Sigmoid colon (tissue), 7 donors: ENCODE results near the gene FBXO33. TPM values are rescaled to one million over a fixed set of nuclear protein-coding genes. Genes with fewer than 3 reads are reported as not detected.

Experiments used
- DNase-seq: peaks from one replicate; pipeline ENCODE4 v3.0.0-alpha.2; 2019
- H3K27ac ChIP-seq, 4 donors: fragments of 200-600 bp; sonication (generic); one replicate each; pipeline ENCODE4 v1.5.1; 2016 to 2019; ENCODE audit warnings: mild to moderate bottlenecking in 1 of 4
- H3K27me3 ChIP-seq, 3 donors: fragments of 200-600 bp; sonication (generic); one replicate each; pipeline ENCODE4 v1.5.1; 2019; ENCODE audit warnings: mild to moderate bottlenecking in 1 of 3
- H3K36me3 ChIP-seq, 4 donors: fragments of 200-600 bp; sonication (generic); one replicate each; pipeline ENCODE4 v1.5.1; 2016 to 2019
- H3K4me1 ChIP-seq, 4 donors: fragments of 200-600 bp; sonication (generic); one replicate each; pipeline ENCODE4 v1.5.1; 2017 to 2019
- H3K4me3 ChIP-seq, 4 donors: fragments of 200-600 bp; sonication (generic); one replicate each; pipeline ENCODE4 v1.5.1; 2017 to 2019; ENCODE audit warnings: mild to moderate bottlenecking in 2 of 4, moderate library complexity in 1 of 4
- H3K9me3 ChIP-seq, 4 donors: fragments of 200-600 bp in 3 of 4; sonication (generic) in 3 of 4; one replicate each; pipeline versions ENCODE4 v1.5.1 to v1.6.1; 2013 to 2019
- EP300 ChIP-seq, 4 donors: sonication (generic); formaldehyde crosslinking; IDR thresholded peaks; one replicate each; pipeline ENCODE4 v1.6.1; 2017; ENCODE audit warnings: antibody characterized with exemption in 4 of 4
- POLR2A ChIP-seq, 2 donors: fragments of 450-650 bp; IDR thresholded peaks; one replicate each; pipeline ENCODE4 v1.6.1; 2016; ENCODE audit warnings: antibody characterized with exemption in 2 of 2, mild to moderate bottlenecking in 2 of 2, moderate library complexity in 2 of 2
- POLR2AphosphoS5 ChIP-seq, 4 donors: sonication (generic); formaldehyde crosslinking; IDR thresholded peaks; one replicate each; pipeline ENCODE4 v1.6.1; 2017; ENCODE audit warnings: antibody characterized with exemption in 4 of 4
- WGBS, 2 donors: extraction: QIAGEN DNeasy Blood & Tissue Kit; methylation state at CpG; one replicate each; pipeline ENCODE4 v1.1.7; 2013; 5-methylcytosine and 5-hydroxymethylcytosine counted together
- intact Hi-C: fragments of 100-400 bp; cut with DNase I; formaldehyde crosslinking; loops from one replicate; pipeline ENCODE4 v1.15.1; 2023
- polyA plus RNA-seq, 3 donors: library from polyadenylated mRNA; stranded (reverse); fragments of 200-250 nt; gene quantifications; one replicate each; pipeline ENCODE4 v1.2.3, GENCODE V29; 2013
- total RNA-seq, 4 donors: library from RNA; depleted of rRNA; stranded (reverse); fragments of >200 nt; gene quantifications; one replicate each; pipeline ENCODE4 v1.1.0, GENCODE V29; 2016
- TF ChIP-seq, protein P1 (sequence below), 4 experiments: fragments of 450-650 bp in 3 of 4; fragments of 200-600 bp in 1 of 4; IDR thresholded peaks; one replicate each; pipeline ENCODE4 v1.5.1; 2016 to 2019; ENCODE audit warnings: antibody characterized with exemption in 4 of 4, mild to moderate bottlenecking in 3 of 4, moderate library complexity in 2 of 4
- donor health status: healthy with polysubstance abuse.
- donor health status: Bipolar disorder and iron deficiency.
- donor health status: healthy.

The FBXO33 gene
- total and polyA plus RNA-seq, 7 donors: 4.2 to 12.2 (median 7.2) TPM

DNA sequence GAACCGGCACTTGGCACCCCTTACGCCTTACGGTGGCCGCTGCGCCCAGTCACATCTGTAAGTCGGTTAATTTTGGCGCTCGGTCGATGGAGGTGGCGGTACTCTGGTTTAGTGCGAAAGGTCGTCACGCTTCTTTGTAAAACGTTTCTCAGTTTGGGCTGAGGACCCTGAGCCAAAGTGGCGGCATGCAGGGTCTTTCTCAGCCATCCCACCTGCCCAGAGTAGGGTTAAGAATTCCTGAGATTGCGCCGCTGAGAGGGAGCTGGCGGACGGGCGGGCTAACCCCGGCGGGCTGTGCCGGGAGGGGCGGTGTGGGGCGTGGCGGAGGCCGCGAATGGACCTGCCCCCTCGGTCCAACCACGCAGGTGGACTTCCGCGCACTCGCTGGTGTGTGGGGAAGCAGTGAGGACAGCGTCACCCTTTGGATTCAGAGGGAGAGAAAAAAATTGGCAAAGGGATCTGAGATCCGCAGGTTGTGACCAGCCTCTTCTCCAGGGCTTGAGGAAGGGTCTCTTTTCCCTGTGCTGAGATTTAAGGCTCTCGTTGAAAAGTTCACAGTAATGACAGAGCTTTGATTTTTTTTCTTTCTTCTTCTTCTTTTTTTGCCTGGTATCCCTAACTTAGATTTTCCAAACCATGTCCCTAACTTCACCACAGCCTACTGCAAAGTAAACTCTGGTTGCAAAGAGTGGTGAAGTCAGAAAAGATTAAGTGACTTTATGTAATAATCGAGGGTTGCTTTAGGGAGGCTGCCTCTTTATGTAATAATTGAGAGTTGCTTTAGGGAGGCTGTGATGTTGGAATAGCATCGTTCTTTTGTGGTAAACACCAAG lies 602 bp upstream of the FBXO33 start:
- TF ChIP-seq POLR2AphosphoS5 (IDR thresholded peaks at IDR 0.05): peak; percentile 79 to 88 (median 87)
- peak; percentile 65 to 75 for TF ChIP-seq POLR2A (IDR thresholded peaks at IDR 0.05)
- TF ChIP-seq EP300 (IDR thresholded peaks at IDR 0.05): peak in 1 of 4 donors; percentile 1
- TF ChIP-seq, protein P1, sequence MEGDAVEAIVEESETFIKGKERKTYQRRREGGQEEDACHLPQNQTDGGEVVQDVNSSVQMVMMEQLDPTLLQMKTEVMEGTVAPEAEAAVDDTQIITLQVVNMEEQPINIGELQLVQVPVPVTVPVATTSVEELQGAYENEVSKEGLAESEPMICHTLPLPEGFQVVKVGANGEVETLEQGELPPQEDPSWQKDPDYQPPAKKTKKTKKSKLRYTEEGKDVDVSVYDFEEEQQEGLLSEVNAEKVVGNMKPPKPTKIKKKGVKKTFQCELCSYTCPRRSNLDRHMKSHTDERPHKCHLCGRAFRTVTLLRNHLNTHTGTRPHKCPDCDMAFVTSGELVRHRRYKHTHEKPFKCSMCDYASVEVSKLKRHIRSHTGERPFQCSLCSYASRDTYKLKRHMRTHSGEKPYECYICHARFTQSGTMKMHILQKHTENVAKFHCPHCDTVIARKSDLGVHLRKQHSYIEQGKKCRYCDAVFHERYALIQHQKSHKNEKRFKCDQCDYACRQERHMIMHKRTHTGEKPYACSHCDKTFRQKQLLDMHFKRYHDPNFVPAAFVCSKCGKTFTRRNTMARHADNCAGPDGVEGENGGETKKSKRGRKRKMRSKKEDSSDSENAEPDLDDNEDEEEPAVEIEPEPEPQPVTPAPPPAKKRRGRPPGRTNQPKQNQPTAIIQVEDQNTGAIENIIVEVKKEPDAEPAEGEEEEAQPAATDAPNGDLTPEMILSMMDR (IDR thresholded peaks at IDR 0.05): no peak

DNA sequence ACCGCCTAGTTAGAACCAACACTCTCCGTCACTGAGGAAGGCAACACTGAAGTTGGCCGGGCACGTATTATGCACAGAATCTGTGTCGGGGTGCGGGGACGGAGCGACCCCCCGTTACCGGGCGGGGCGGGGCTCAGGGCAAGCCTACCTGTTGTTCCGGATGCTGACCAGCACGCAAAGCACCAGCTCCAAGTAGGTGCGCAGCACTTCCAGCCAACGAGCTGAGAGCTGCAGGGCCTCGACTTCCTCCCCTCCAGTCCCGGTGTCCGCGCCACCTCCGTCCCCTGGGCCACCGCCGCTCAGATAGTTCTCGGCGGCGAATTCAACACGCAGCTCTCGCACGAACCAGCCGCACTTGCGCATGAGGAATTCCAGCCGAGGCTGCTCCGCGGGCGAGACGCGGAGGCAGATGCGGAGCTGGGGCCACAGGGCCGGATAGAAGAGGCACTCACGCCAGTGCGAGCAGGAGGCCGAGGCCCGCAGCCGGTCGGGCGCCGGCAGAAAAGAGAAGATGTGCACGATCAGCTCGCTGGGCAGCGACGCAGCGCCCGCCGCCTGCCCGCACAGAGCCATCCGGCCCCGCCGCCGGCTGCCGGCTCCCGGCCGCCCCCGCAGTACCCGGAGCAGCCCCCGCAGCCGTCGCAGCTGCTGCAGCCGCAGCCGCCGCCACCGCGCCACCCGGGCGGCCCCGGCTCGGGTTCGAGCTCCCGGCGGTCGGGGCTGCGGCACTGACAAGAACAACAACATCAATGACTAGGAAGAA lies 636 bp downstream of the FBXO33 start:
- WGBS, 2 donors: 1% methylated on average over 81 of the region's 81 CpGs
- Histone ChIP-seq H3K4me1 (peaks cover 0 to 40% (median 36%) of the 10 kb centered on the region in 4 donors), H3K4me3 (peak overlapping the region; percentile 82 to 95 (median 90)), H3K9me3 (no peaks in the 10 kb centered on the region), H3K27ac (peak overlapping the region; percentile 92 to 95 (median 94)), H3K27me3 (no peaks in the 10 kb centered on the region), H3K36me3 (no peaks in the 10 kb centered on the region)
- peak; percentile 76 for DNase-seq
- intact Hi-C loops: loop anchor here (1.0 to 5.0 kb wide), 3 partner anchors 164 to 329 kb away; partner anchors contain the start of genes PNN and SEC23A
- peak in 3 of 4 donors; percentile 82 to 92 (median 85) for TF ChIP-seq POLR2AphosphoS5 (IDR thresholded peaks at IDR 0.05)
- TF ChIP-seq POLR2A (IDR thresholded peaks at IDR 0.05): no peak

More for the DNA sequence above, 602 bp upstream of the FBXO33 start:
- intact Hi-C loops: loop anchor here (1.0 to 5.0 kb wide), 2 partner anchors 258 to 331 kb away; partner anchors contain the start of genes PNN and SEC23A
- 0% methylated on average over 38 of the region's 38 CpGs for WGBS, 2 donors
- no peaks in the 10 kb centered on the region for H3K9me3 ChIP-seq
- H3K36me3 ChIP-seq: no peaks in the 10 kb centered on the region
- no peaks in the 10 kb centered on the region for H3K27me3 ChIP-seq
- peak overlapping the region; percentile 92 to 95 (median 94) for H3K27ac ChIP-seq
- H3K4me1 ChIP-seq: peaks cover 0 to 39% (median 34%) of the 10 kb centered on the region in 4 donors
- peak; percentile 97 for DNase-seq
- peak overlapping the region; percentile 53 to 95 (median 88) for H3K4me3 ChIP-seq

DNA sequence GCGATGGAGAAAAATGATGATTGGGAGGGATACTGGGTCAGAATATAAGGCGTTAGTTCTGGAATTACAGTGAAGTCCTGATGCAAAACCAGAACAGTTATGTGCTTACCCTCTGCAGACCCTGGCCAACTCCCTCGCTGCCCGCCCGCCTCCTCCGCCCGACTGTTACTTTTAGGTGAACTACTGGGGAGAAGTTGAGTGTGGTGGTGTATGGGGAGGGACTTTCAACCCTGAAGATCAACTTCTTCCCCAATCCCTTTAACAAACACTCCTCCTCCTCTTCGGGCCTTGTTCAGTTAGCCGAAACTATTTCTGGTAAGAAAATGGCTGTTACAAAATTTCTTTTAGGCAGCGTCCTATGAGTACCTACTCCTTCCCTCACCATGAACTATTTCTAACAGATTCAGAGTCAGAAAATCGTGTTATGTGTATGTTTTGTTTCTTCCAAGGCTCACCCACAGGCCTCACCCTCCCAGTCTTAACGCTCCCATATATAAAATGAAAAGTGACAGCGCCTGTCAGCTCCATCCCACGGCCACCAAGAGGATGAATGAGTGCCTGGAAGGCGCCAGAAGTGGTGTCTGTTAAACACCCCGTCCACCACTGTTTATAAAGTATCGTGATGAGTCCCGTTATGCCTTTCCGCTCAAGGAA lies 1.3 kb downstream of the FBXO33 start:
- H3K27ac ChIP-seq: peak overlapping the region; percentile 92 to 95 (median 94)
- no peaks in the 10 kb centered on the region for H3K36me3 ChIP-seq
- H3K9me3 ChIP-seq: no peaks in the 10 kb centered on the region
- peak overlapping the region; percentile 82 to 95 (median 90) for H3K4me3 ChIP-seq
- TF ChIP-seq, protein P1 (IDR thresholded peaks at IDR 0.05): no peak
- no peak for TF ChIP-seq POLR2A (IDR thresholded peaks at IDR 0.05)
- no peak for TF ChIP-seq POLR2AphosphoS5 (IDR thresholded peaks at IDR 0.05)
- TF ChIP-seq EP300 (IDR thresholded peaks at IDR 0.05): no peak
- H3K27me3 ChIP-seq: no peaks in the 10 kb centered on the region
- H3K4me1 ChIP-seq: peaks cover 0 to 46% (median 42%) of the 10 kb centered on the region in 4 donors
- WGBS, 2 donors: 15 to 17% methylated on average over 19 of the region's 19 CpGs
- intact Hi-C loops: loop anchor here (1.0 to 5.0 kb wide), 2 partner anchors 164 to 329 kb away; partner anchors contain the start of gene SEC23A
- peak; percentile 65 for DNase-seq

DNA sequence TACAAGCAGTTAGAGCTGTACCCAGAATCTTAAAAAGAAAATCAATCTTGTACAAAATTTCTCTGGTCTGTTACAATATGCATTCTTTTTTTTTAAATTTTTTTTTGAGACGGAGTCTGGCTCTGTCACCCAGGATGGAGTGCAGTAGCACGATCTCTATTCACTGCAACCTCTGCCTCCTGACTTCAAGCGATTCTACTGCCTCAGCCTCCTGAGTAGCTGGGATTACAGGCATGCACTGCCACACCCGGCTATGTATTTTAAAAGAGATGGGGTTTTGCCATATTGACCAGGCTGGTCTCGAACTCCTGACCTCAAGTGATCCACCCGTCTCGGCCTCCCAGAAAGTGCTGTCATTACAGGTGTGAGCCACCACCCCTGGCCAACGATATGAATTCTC lies 4.1 kb downstream of the FBXO33 start:
- intact Hi-C loops: no loop called here
- no peak for DNase-seq
- Histone ChIP-seq H3K36me3 (no peaks in the 10 kb centered on the region), H3K27me3 (no peaks in the 10 kb centered on the region), H3K4me1 (peaks cover 0 to 52% (median 39%) of the 10 kb centered on the region in 4 donors), H3K4me3 (no peak overlapping the region), H3K9me3 (no peaks in the 10 kb centered on the region), H3K27ac (no peak overlapping the region)
- 93 to 94% methylated on average over 8 of the region's 8 CpGs for WGBS, 2 donors
- TF ChIP-seq EP300 (IDR thresholded peaks at IDR 0.05): no peak
- no peak for TF ChIP-seq POLR2A (IDR thresholded peaks at IDR 0.05)
- TF ChIP-seq POLR2AphosphoS5 (IDR thresholded peaks at IDR 0.05): no peak
- TF ChIP-seq, protein P1 (IDR thresholded peaks at IDR 0.05): no peak
